Adrenal gland (tissue), 5 donors: ENCODE results near the gene ANO7.

Experiments
- CTCF ChIP-seq, 6 experiments: fragments of 450-650 bp in 4 of 6; fragments of 200-600 bp in 2 of 6; sonication (generic) in 1 of 6; IDR thresholded peaks; 1 replicate in 5 of 6; 2 replicates in 1 of 6; pipeline versions ENCODE4 v1.5.1 to v1.8.0; 2016 to 2021; ENCODE audit warnings: antibody characterized with exemption in 6 of 6, mild to moderate bottlenecking in 2 of 6, moderate library complexity in 1 of 6
- POLR2A ChIP-seq, 2 donors: fragments of 450-650 bp; IDR thresholded peaks; one replicate each; pipeline ENCODE4 v1.6.1; 2017; ENCODE audit warnings: antibody characterized with exemption in 2 of 2, mild to moderate bottlenecking in 2 of 2, moderate library complexity in 1 of 2
- donor health status: DM: no; HTN: no; CAD: no.

GRCh38 chr2:241258505-241259280, 70.2 kb downstream of the ANO7 start:
- no peak for TF ChIP-seq CTCF (IDR thresholded peaks at IDR 0.05)
- no peak for TF ChIP-seq POLR2A (IDR thresholded peaks at IDR 0.05)
